Neural progenitor cell (in vitro differentiated cells): ENCODE measurements around the gene BRCC3.

ENCODE experiments used
- EZH2 ChIP-seq: fragments of 200-600 bp; sonication (generic); IDR thresholded peaks from 2 replicates; pipeline ENCODE4 v1.6.1; 2017; ENCODE audit warnings: antibody characterized with exemption, mild to moderate bottlenecking, moderate library complexity
- EZH2phosphoT487 ChIP-seq: fragments of 200-600 bp; sonication (generic); IDR thresholded peaks from 2 replicates; pipeline ENCODE4 v1.6.1; 2017; ENCODE audit warnings: antibody characterized with exemption

DNA sequence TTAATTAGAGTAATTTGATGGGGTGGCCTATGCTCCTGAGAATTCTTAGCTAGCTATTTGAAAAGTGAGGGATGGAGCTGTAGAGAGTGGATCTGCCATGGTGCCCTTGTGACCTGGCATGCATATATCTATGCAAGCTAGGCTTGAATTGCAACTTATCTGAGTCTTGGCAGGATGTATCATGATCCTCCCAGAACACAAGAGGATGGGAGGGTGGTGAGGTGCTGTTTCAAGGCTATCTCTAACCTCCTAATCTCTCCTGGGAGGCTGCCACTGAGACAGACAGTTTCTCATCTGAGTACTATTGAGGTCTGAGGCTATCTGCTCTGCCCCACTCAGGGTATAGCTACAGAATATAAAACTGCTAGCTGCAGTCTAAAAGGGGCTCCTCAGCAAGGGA, 56.6 kb downstream of the BRCC3 start:
- no peak for TF ChIP-seq EZH2phosphoT487
- no peak for TF ChIP-seq EZH2
